Memory B cell (primary cell): Measurements from ENCODE around the gene MAP7D1.
A peak's percentile ranks its signal among the peaks of the same experiment; 100 is the strongest.
"Not testable (repeated sequence)": the region's sequence is repeated elsewhere in the genome, so short reads cannot be mapped to it uniquely, and the experiment has no call there.

Experiments
- ATAC-seq: fragments of 150-1000 bp; cut with Tn5 transposase; 2 replicates; pipeline ENCODE4 v1.10.0; 2021; ENCODE audit warnings: low read depth, mild to moderate bottlenecking, moderate library complexity
- DNase-seq, 2 donors: peaks; one replicate each; pipeline ENCODE4 v3.0.0; 2022; ENCODE audit warnings: low spot score in 2 of 2
- H3K27ac Mint-ChIP-seq: one replicate; pipeline ENCODE4 v1.8.0; 2022; ENCODE audit warnings: mild to moderate bottlenecking, moderate library complexity, mixed read lengths
- H3K27me3 Mint-ChIP-seq: one replicate; pipeline ENCODE4 v1.8.0; 2022; ENCODE audit warnings: mixed read lengths
- H3K36me3 Mint-ChIP-seq: one replicate; pipeline ENCODE4 v1.8.0; 2022; ENCODE audit warnings: mild to moderate bottlenecking, mixed read lengths
- H3K4me1 Mint-ChIP-seq: one replicate; pipeline ENCODE4 v1.8.0; 2022; ENCODE audit warnings: mixed read lengths
- H3K4me3 Mint-ChIP-seq: one replicate; pipeline ENCODE4 v1.8.0; 2022; ENCODE audit warnings: mild to moderate bottlenecking, moderate library complexity, mixed read lengths
- H3K9me3 Mint-ChIP-seq: one replicate; pipeline ENCODE4 v1.8.0; 2022; ENCODE audit warnings: mixed read lengths

Gene MAP7D1

DNA sequence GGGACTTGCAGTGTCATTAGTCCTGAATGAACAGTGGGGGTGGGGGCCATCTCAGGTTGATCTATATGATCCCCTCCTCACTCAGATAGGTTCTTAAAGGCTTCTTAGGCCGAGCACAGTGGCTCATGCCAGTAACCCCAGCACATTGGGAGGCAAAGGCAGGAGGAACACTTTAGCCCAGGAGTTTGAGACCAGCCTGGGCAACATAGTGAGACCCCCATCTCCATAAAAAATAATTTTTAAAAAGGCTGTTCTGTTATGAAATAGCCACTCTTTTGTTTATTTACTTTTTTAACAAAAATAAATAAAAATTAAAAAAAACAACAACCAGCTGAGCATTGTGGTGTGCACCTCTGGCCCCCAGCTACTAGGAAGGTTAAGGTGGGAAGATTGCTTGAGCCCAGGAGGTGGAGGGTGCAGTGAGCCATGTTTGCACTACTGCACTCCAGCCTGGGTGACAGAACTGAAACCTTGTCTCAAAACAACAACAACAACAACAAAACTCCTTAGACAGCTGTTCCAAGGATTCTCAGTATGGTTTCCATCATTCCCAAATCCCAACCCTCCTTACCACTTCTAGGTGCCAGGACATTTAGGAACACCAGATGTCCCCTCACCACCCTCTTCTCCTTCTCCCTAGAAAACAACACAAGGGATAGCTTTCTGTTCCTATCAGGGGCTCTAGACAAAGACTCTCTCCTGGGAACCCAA is 4.7 kb upstream of the MAP7D1 start:
- Mint-ChIP-seq H3K4me3 (peak overlapping the region; percentile 96), H3K27me3 (no peaks in the 10 kb centered on the region), H3K4me1 (peaks cover 29% of the 10 kb centered on the region), H3K36me3 (peaks cover 2% of the 10 kb centered on the region), H3K27ac (peak overlapping the region; percentile 96), H3K9me3 (no peaks in the 10 kb centered on the region)
- ATAC-seq (no peak), DNase-seq (no peak)

DNA sequence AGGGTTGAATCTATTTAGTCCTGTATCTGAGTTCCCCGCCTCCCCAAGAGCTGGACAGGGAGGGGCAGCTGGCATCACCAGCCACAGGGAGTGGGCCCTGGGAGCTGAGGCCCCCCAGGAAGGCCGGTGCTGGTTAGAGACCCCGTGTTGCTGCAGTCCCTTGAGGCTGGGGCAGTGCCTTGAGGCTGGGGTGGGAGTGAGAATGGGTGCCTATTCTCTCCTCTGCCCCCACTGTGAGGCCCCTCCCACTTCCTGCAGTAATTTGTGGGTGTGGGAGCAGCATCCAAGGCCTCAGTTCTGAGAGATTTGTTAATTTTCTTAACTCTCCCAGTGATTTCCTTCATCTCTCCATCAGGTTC is 4.1 kb upstream of the MAP7D1 start:
- H3K27ac Mint-ChIP-seq = peak overlapping the region; percentile 96
- H3K4me1 Mint-ChIP-seq = peaks cover 29% of the 10 kb centered on the region
- ATAC-seq (no peak), DNase-seq (no peak)
- H3K4me3 Mint-ChIP-seq = peak overlapping the region; percentile 50
- peaks cover 1% of the 10 kb centered on the region for H3K36me3 Mint-ChIP-seq
- no peaks in the 10 kb centered on the region for H3K27me3 Mint-ChIP-seq
- H3K9me3 Mint-ChIP-seq = no peaks in the 10 kb centered on the region

DNA sequence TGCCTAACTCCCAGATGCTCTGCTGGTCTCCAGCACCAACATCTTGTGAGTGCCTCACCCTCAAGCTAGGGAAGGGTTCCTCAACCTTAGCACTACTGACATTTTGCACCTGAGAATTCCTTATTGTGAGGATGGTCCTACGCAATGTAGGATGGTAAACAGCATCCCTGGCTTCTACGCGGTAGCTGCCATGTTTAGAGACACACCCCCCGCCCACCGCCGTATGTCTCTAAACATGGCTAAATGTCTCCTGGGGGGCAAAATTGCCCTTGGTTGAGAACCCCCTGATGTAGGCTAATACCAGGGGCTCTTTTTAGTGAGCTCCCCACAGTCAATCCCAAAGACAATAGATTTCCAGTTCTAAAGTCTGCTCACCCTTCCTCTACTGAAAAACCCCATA is 2.5 kb upstream of the MAP7D1 start:
- H3K27me3 Mint-ChIP-seq = no peaks in the 10 kb centered on the region

DNA sequence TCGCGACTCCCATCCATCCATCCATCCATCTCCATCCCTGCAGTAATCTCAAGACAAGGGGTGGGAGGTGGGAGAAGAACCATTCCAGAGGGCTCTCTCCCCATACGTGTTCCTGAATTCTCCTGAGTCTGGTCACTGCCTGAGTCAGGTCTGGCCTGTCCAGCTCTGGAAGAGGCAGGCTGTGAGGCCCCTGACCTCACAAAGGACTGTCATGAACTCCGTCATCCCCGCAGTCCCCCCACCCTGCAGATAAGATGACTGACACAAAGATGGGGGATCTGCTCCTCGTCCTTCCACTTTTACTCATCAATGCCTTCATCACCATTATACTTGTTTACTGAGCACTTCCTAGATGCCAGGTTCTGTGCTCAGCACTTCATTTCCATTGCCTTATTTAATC is 1.6 kb upstream of the MAP7D1 start:
- no peaks in the 10 kb centered on the region for H3K27me3 Mint-ChIP-seq
- H3K27ac Mint-ChIP-seq = peak overlapping the region; percentile 97
- peak overlapping the region; percentile 90 for H3K4me3 Mint-ChIP-seq
- ATAC-seq = no peak
- no peaks in the 10 kb centered on the region for H3K9me3 Mint-ChIP-seq
- DNase-seq = no peak
- H3K4me1 Mint-ChIP-seq = peaks cover 41% of the 10 kb centered on the region
- H3K36me3 Mint-ChIP-seq = no peaks in the 10 kb centered on the region

More for the DNA sequence above, 2.5 kb upstream of the MAP7D1 start:
- Mint-ChIP-seq H3K4me3 (no peak overlapping the region), H3K27ac (no peak overlapping the region), H3K36me3 (no peaks in the 10 kb centered on the region), H3K9me3 (no peaks in the 10 kb centered on the region), H3K4me1 (peaks cover 37% of the 10 kb centered on the region)
- ATAC-seq (no peak), DNase-seq (no peak)

DNA sequence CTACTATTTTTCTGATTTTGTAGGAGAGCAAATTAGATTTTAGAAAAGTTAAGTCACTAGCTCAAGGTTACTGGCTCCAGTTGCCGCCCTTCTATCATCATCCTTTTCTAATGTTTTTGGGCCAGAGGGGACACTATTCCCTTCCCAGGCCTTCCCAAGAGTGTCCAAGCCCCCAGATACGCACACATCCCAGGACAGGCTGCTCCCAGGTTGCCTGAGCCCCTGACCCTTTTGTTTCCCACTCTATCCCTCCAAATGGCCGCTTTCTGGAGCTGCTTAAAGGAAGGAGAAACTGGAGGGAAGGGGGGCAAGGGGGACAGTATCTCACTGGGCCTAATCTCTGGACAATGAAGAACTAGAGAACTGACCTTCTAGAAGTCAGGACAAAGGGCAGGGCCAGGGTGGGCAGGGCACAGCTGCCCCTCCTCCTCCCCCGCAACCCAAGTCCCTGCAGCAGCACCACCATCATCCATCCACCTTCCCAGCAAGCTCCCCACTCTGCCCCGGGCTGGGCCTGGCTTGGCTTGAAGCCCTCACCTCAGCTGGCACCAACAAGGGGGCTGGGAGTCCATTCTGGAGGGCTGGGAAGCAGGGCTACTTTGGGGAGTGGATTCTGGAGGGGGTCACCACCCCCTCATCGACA is 1.1 kb upstream of the MAP7D1 start:
- H3K9me3 Mint-ChIP-seq = no peaks in the 10 kb centered on the region
- DNase-seq (no peak), ATAC-seq (no peak)
- no peaks in the 10 kb centered on the region for H3K27me3 Mint-ChIP-seq
- peak overlapping the region; percentile 90 for H3K4me3 Mint-ChIP-seq
- H3K4me1 Mint-ChIP-seq = peaks cover 45% of the 10 kb centered on the region
- H3K27ac Mint-ChIP-seq = peak overlapping the region; percentile 97
- no peaks in the 10 kb centered on the region for H3K36me3 Mint-ChIP-seq

DNA sequence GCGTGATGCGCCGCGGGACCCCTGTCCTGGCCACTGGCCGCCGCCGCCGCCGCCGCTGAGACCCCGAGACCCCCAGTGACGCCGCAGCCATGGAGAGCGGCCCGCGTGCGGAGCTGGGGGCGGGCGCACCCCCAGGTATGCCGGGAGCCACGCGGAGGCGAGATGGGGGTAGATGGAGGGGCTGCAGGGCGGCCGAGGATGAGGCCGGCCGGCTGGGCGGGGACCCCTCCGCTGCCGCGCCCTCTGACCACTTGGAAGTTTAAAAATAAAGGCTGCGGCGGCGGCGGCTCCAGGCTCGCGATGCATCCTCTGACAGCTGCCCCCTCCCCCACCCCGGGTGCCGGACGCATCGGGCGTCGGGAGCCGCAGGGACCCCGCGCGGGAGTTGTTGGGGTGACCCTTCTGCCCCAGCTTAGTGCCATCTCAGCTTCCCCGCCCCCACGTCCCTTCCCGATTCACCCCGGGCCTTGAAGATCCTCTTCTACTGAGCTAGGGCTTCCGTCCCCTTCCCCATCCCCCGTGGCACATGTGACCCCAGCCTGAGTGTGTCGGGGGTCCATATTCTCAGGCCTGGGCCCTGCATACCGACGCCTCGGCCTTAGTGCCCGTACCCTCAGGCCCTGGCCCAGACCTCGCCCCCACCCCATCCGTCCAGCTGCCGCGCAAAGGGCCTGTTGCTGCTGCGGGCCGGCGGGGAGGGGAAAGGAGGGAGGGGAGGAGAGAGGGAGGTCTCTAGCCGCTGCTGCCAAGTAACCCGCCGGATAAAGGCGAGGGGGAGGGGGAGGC is 562 bp downstream of the MAP7D1 start:
- peak overlapping the region; percentile 88 for H3K4me3 Mint-ChIP-seq
- H3K36me3 Mint-ChIP-seq = no peaks in the 10 kb centered on the region
- no peaks in the 10 kb centered on the region for H3K27me3 Mint-ChIP-seq
- H3K27ac Mint-ChIP-seq = peak overlapping the region; percentile 86
- H3K4me1 Mint-ChIP-seq = peaks cover 42% of the 10 kb centered on the region
- no peaks in the 10 kb centered on the region for H3K9me3 Mint-ChIP-seq
- DNase-seq (peak in 1 of 2 donors; percentile 49), ATAC-seq (no peak)

DNA sequence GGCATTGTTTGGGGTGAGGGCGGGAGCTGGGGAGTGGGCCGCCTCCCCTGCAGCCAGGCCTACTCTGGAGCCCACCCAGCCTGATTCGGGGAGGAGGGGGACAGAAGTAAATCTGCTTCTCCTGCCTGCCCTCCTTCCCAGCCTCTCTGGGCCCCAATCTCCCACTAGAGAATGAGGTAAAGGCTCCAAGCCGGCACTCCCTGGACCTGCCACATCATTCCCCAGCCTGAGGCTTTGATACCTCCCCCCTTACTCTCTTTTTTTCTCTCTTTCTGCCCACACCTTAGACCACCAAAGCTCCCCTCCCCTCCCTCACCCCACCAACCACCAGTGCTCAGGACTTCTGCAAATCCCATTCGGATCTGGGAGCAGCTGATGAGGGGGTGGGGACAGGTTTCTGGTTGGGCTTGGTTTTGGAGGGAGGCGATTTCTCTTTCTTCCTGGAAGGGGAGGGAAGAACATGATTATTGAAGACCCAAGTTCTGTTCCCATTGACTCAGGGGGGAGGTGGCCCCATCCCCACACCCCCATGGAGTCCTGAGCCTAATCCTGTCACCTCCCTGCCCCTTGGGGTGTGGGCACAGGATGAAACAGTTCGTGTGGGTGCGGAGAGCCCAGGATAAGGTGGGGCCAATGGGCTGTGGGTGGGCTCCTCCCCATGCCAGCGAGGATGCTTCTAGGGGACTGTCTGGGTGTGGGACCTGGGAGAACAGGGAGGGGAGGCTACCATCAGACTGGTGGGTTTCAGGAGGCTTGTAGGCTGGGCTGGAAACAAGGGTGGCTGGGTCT is 1.3 kb downstream of the MAP7D1 start:
- Mint-ChIP-seq H3K27ac (peak overlapping the region; percentile 86), H3K9me3 (no peaks in the 10 kb centered on the region), H3K27me3 (no peaks in the 10 kb centered on the region), H3K36me3 (no peaks in the 10 kb centered on the region), H3K4me1 (peaks cover 44% of the 10 kb centered on the region), H3K4me3 (peak overlapping the region; percentile 88)
- DNase-seq (no peak), ATAC-seq (no peak)

DNA sequence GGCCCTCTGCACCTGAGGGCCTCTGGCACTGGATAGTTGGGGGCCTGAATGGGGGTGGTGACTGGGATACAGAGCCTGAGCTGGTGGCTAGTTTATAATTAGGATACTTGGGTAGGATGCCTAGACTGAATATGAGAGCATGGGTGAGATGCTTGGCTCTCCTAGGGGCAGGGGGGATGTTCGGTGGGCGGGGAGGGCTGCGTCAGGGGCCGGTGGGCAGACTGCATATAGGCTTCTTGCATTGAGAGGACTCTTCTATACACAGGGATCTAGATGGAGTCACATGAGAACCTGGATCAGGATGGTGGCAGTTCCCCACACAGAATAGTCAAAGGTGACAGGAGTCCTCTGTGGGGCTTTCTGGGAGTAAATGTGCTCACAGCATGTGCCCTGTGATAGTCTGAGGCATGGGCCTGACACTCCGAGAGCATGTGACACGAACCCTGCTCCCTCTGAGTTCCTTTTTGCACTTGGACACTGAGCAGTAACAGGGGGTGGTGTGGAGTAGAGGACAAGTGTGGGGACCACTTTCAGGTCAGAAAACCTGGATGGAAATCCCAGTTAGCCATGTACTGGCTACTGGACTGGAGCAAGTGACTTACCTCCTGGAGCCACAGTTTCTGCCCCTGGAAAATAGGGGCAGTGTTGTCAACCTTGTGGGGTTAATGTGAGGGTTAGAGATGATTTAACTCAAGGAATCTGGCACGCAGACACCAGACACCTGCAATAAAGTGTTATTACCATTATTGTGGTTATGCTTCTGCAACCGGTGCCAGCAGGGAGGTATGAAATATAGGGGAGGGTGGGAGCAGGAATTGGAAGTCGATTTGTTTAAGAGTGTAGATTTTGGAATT is 2.2 kb downstream of the MAP7D1 start:
- DNase-seq = no peak
- peak overlapping the region; percentile 86 for H3K27ac Mint-ChIP-seq
- no peaks in the 10 kb centered on the region for H3K36me3 Mint-ChIP-seq
- no peaks in the 10 kb centered on the region for H3K27me3 Mint-ChIP-seq
- H3K9me3 Mint-ChIP-seq = no peaks in the 10 kb centered on the region
- H3K4me1 Mint-ChIP-seq = peaks cover 48% of the 10 kb centered on the region
- H3K4me3 Mint-ChIP-seq = peak overlapping the region; percentile 88
- ATAC-seq = no peak

DNA sequence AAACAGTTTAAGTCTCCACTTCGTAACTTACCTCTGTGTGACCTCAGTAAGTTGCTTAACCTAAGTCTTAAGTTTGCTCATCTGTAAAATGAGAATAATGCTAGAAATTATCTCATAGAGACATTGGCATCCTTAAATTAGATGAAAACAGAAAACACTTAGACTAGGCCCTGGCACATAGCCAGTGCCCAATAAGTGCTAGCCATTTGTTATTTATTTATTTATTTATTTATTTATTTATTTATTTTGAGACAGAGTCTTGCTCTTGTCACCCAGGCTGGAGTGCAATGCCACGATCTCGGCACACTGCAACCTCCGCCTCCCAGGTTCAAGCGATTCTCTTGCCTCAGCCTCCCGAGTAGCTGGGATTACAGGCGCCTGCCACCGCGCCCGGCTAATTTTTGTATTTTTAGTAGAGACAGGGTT is 2.9 kb downstream of the MAP7D1 start:
- Mint-ChIP-seq H3K27ac (peak overlapping the region; percentile 86), H3K4me1 (peaks cover 48% of the 10 kb centered on the region)
- H3K27me3 Mint-ChIP-seq, H3K9me3 Mint-ChIP-seq, H3K36me3 Mint-ChIP-seq, H3K4me3 Mint-ChIP-seq, ATAC-seq, DNase-seq: not testable (repeated sequence)

DNA sequence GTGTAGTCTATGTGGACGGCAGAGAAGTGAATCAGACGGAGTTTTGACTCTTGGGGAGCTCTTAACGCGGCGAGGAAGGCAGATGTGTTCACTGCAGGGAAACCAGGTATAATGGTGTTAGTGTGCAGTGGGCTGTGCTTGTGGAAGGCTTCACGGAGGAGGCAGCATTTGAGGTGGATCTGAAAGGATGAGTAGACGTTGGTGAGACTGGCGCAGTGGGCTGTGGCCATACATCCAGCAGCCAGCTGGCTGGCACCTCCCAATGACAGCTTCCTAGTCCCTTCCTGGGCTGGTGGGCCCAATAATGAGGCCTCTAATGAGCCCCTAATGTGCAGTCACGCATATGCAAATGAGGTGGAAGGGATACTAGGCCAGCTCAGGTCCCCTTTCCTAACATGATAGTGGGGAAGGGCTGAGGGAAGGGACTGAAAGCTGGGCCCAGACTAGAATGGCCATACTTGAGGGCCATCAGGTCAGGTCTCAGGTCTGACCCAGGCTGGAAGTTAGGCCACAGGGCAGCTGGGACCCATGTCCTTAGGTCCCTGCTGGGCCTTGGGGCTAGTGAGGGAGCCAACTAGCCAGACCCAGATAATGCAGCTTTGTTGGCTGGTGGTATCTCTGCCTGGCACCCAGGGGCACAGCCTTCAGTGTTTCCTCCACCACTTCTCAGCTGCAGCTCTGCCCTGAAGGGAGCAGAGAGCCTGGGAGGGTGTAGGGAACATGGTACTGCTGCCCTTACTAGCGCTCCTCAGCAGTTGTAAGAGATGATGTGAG is 3.8 kb downstream of the MAP7D1 start:
- H3K9me3 Mint-ChIP-seq = no peaks in the 10 kb centered on the region
- peaks cover 3% of the 10 kb centered on the region for H3K36me3 Mint-ChIP-seq
- no peak overlapping the region for H3K4me3 Mint-ChIP-seq
- H3K4me1 Mint-ChIP-seq = peaks cover 53% of the 10 kb centered on the region
- H3K27me3 Mint-ChIP-seq = no peaks in the 10 kb centered on the region
- ATAC-seq = no peak
- DNase-seq = no peak
- peak overlapping the region; percentile 96 for H3K27ac Mint-ChIP-seq

DNA sequence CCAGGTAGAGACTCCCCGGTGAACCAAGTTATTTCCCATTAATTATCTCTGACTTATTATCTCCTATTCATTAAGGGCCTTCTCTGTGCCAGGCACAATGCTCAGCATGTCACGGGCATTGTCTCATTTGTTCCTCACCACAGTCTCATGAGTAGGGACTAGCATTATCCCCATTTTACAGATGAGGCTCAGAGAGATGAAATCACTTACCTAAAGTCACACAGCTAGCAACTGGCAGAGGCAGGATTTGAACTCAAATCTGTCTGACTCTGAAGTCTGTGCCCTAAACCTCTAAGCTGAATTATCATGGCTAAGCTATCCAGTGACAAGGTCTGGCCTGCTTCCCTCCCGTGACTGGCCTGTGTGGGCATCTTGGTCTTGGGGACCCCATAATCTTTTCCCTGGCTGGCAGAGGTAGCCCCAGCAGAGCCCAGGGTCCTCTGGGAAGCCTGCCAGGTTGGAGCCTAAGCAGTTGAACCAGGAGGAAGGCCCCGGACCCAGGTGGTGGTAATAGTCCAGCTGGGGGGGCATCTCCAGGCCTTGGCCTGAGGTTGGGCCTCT is 4.5 kb downstream of the MAP7D1 start:
- DNase-seq (no peak), ATAC-seq (no peak)
- Mint-ChIP-seq H3K27ac (peak overlapping the region; percentile 96), H3K4me1 (peaks cover 53% of the 10 kb centered on the region), H3K4me3 (peak overlapping the region; percentile 13), H3K9me3 (no peaks in the 10 kb centered on the region), H3K27me3 (no peaks in the 10 kb centered on the region), H3K36me3 (peaks cover 3% of the 10 kb centered on the region)

DNA sequence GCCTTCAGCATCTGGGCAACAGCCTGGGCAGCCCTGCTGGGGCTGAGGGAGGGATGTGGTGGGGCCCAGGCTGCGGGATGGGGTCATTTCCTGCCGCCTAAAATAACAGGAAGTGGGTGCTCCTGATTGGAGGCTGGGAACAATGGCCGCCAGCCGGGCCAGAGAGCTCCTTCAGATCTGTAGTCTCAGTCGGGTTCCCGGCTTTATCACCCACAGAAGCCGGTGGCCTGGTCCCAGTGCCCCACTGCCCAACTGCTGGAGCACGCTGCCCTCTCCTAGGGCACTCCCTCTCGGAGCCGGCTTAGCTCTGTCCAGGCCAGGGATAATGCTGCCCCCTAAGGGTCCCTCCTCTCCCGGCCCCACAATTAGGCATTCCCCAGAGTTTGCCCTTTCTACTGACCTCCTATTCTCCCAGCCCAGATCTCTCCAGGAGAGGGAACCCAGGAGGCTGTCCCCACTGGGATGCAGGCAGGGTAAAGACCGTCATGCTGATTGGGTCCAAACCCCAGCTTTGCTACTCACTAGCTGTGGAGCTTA is 5.1 kb downstream of the MAP7D1 start:
- ATAC-seq (no peak), DNase-seq (no peak)
- Mint-ChIP-seq H3K9me3 (no peaks in the 10 kb centered on the region), H3K4me3 (peak overlapping the region; percentile 70), H3K27ac (peak overlapping the region; percentile 96), H3K4me1 (peaks cover 53% of the 10 kb centered on the region), H3K27me3 (no peaks in the 10 kb centered on the region), H3K36me3 (peaks cover 3% of the 10 kb centered on the region)
